ENCODE data around the gene SAMD13.

- TF ChIP-seq POLR2A (IDR thresholded peaks at IDR 0.05; ENCODE audit: low read depth, low read length): no peak
- TF ChIP-seq POLR2AphosphoS5 (IDR thresholded peaks at IDR 0.05; ENCODE audit: low read depth, low read length): no peak
- TF ChIP-seq SPI1 (IDR thresholded peaks at IDR 0.05; ENCODE audit: low read depth, low read length): no peak
- TF ChIP-seq POU2F2 (IDR thresholded peaks at IDR 0.05; ENCODE audit: low read depth, low read length): no peak
These were observed 18.2 kb downstream of the SAMD13 start for GRCh38 chr1:84319662-84320061.
